HepG2 (cell line): ENCODE results near the gene MRM2. TPM values are rescaled to one million over a fixed set of nuclear protein-coding genes. Genes with fewer than 3 reads are reported as not detected.

Experiments used
- DDIT3 ChIP-seq: sonication (generic); formaldehyde crosslinking; IDR thresholded peaks from 2 replicates; pipeline ENCODE4 v1.4.0; 2020; ENCODE audit warnings: mild to moderate bottlenecking, missing genetic modification reagents
- HNRNPH1 ChIP-seq: fragments of 200-400 bp; formaldehyde crosslinking; optimal IDR thresholded peaks from 2 replicates; pipeline ENCODE3; 2017; ENCODE audit warnings: mild to moderate bottlenecking, low read depth, low read length
- HOXA5 ChIP-seq: sonication (generic); formaldehyde crosslinking; IDR thresholded peaks from 2 replicates; pipeline ENCODE4 v1.4.0; 2020; ENCODE audit warnings: missing genetic modification reagents
- KDM5A ChIP-seq: fragments of 200-600 bp; sonication (generic); IDR thresholded peaks from 2 replicates; pipeline ENCODE4 v1.7.0; 2018; ENCODE audit warnings: antibody characterized with exemption, mild to moderate bottlenecking, low read length, borderline replicate concordance
- MAZ ChIP-seq, 2 experiments: sonication (generic) in 1 of 2; formaldehyde crosslinking in 1 of 2; IDR thresholded peaks; 2 replicates each; pipeline versions ENCODE4 v1.5.0 to v1.6.1; 2012 to 2020; ENCODE audit warnings: low read depth in 2 of 2, mild to moderate bottlenecking in 2 of 2, borderline replicate concordance in 1 of 2, improper control_type of control experiment in 1 of 2, low read length in 1 of 2, missing genetic modification reagents in 1 of 2, moderate library complexity in 1 of 2
- MED1 ChIP-seq: sonication (generic); formaldehyde crosslinking; IDR thresholded peaks from 2 replicates; pipeline ENCODE4 v1.4.0; 2020; ENCODE audit warnings: missing genetic modification reagents
- MXD3 ChIP-seq: IDR thresholded peaks from 2 replicates; pipeline ENCODE4 v1.6.1; 2016; ENCODE audit warnings: mild to moderate bottlenecking, missing biosample characterization, missing genetic modification reagents
- NAIF1 ChIP-seq: sonication (generic); formaldehyde crosslinking; IDR thresholded peaks from 2 replicates; pipeline ENCODE4 v1.5.0; 2020; ENCODE audit warnings: mild to moderate bottlenecking, missing genetic modification reagents, borderline replicate concordance
- NFAT5 ChIP-seq: sonication (generic); formaldehyde crosslinking; IDR thresholded peaks from 2 replicates; pipeline ENCODE4 v1.4.0; 2020; ENCODE audit warnings: missing genetic modification reagents
- NFATC3 ChIP-seq: sonication (generic); formaldehyde crosslinking; IDR thresholded peaks from 2 replicates; pipeline ENCODE4 v1.5.1; 2020; ENCODE audit warnings: mild to moderate bottlenecking, missing genetic modification reagents
- REL ChIP-seq: sonication (generic); formaldehyde crosslinking; conservative IDR thresholded peaks from 2 replicates; pipeline ENCODE4 v1.8.0; 2022; ENCODE audit warnings: mild to moderate bottlenecking, missing genetic modification reagents, moderate library complexity
- SALL1 ChIP-seq: sonication (generic); formaldehyde crosslinking; IDR thresholded peaks from 2 replicates; pipeline ENCODE4 v1.8.0; 2022; ENCODE audit warnings: mild to moderate bottlenecking, missing genetic modification reagents
- SP140L ChIP-seq: sonication (generic); formaldehyde crosslinking; IDR thresholded peaks from 2 replicates; pipeline ENCODE4 v1.4.0; 2020; ENCODE audit warnings: missing genetic modification reagents, borderline replicate concordance
- TBP ChIP-seq: sonication (generic); formaldehyde crosslinking; IDR thresholded peaks from 2 replicates; pipeline ENCODE4 v1.5.0; 2020; ENCODE audit warnings: missing genetic modification reagents
- ZBTB26 ChIP-seq: IDR thresholded peaks from 2 replicates; pipeline ENCODE4 v1.6.1; 2016; ENCODE audit warnings: missing compliant biosample characterization, missing genetic modification reagents, borderline replicate concordance
- ZFP90 ChIP-seq: sonication (generic); formaldehyde crosslinking; IDR thresholded peaks from 2 replicates; pipeline ENCODE4 v1.8.0; 2022; ENCODE audit warnings: missing genetic modification reagents, mild to moderate bottlenecking, inconsistent platforms, borderline replicate concordance
- ZNF205 ChIP-seq: IDR thresholded peaks from 2 replicates; pipeline ENCODE4 v1.6.1; 2018; ENCODE audit warnings: missing biosample characterization, missing genetic modification reagents
- ZNF468 ChIP-seq: sonication (generic); formaldehyde crosslinking; IDR thresholded peaks from 2 replicates; pipeline ENCODE4 v1.8.0; 2022; ENCODE audit warnings: mild to moderate bottlenecking, moderate library complexity, missing genetic modification reagents
- ZNF501 ChIP-seq: sonication (generic); formaldehyde crosslinking; IDR thresholded peaks from 2 replicates; pipeline ENCODE4 v1.5.1; 2020; ENCODE audit warnings: mild to moderate bottlenecking, moderate library complexity, missing genetic modification reagents
- ZNF674 ChIP-seq: sonication (generic); formaldehyde crosslinking; IDR thresholded peaks from 2 replicates; pipeline ENCODE4 v1.5.0; 2020; ENCODE audit warnings: low read depth, mild to moderate bottlenecking, missing genetic modification reagents
- ZNF772 ChIP-seq: sonication (generic); formaldehyde crosslinking; IDR thresholded peaks from 2 replicates; pipeline ENCODE4 v1.5.0; 2020; ENCODE audit warnings: mild to moderate bottlenecking, missing genetic modification reagents
- ZSCAN20 ChIP-seq: sonication (generic); formaldehyde crosslinking; IDR thresholded peaks from 2 replicates; pipeline ENCODE4 v1.4.0; 2020; ENCODE audit warnings: missing genetic modification reagents, mild to moderate bottlenecking, borderline replicate concordance
- polyA plus RNA-seq, 8 experiments: library from polyadenylated mRNA; depleted of rRNA in 3 of 8; stranded (reverse) in 7 of 8; unstranded in 1 of 8; fragments of >200 nt; fragmentation: Illumina TruSeq in 4 of 8; extraction: Trizol in 4 of 8; gene quantifications; 2 replicates each; pipeline versions ENCODE4 v1.2.1 to v1.2.3, GENCODE V29; 2011 to 2016; ENCODE audit warnings: low read depth in 4 of 8, missing spikeins in 1 of 8, mixed read lengths in 1 of 8; ENCODE audit not compliant: insufficient read depth in 1 of 8
- total RNA-seq, 5 experiments: library from RNA; depleted of rRNA; stranded (reverse); fragments of >200 nt; fragmentation: Illumina TruSeq; extraction: Trizol; gene quantifications; 2 replicates each; pipeline ENCODE4 v1.2.3, GENCODE V29; 2016; ENCODE audit warnings: low read depth in 1 of 5

MRM2 gene
- total and polyA plus RNA-seq, 2 of the 13 experiments (the other 11 are each of a cell fraction or from before 2014, with no cell fraction given) = 13.2 to 34.2 TPM

- TF ChIP-seq TBP (CRISPR knock-in tag) (0 out of 2 replicates have a peak, but pooled peaks have one; percentile 64), SP140L (CRISPR knock-in tag) (no peak), NAIF1 (peak; percentile 90), NFAT5 (CRISPR knock-in tag) (peak; percentile 74; the same call in 1 of the 2 replicates), ZNF674 (no peak; the same call in 1 of the 2 replicates), ZSCAN20 (0 out of 2 replicates have a peak, but pooled peaks have one; percentile 77), DDIT3 (CRISPR knock-in tag) (no peak), HOXA5 (CRISPR knock-in tag) (peak; percentile 69), SALL1 (CRISPR knock-in tag) (peak; percentile 73; the same call in 1 of the 2 replicates), ZNF501 (CRISPR knock-in tag) (peak; percentile 88; the same call in 1 of the 2 replicates), MAZ (IDR thresholded peaks at IDR 0.05; ENCODE audit: borderline replicate concordance, low read depth, low read length) (no peak), MAZ (CRISPR knock-in tag; IDR thresholded peaks at IDR 0.05; ENCODE audit: low read depth) (peak; percentile 91), MXD3 (CRISPR knock-in tag) (0 out of 2 replicates have a peak, but pooled peaks have one; percentile 47), ZNF468 (no peak), ZNF205 (0 out of 2 replicates have a peak, but pooled peaks have one; percentile 33), KDM5A (peak; percentile 90), ZBTB26 (CRISPR knock-in tag) (0 out of 2 replicates have a peak, but pooled peaks have one; percentile 25), NFATC3 (CRISPR knock-in tag) (peak; percentile 68; the same call in 1 of the 2 replicates), ZFP90 (CRISPR knock-in tag) (peak; percentile 87), ZNF772 (CRISPR knock-in tag) (peak; percentile 80; the same call in 1 of the 2 replicates), HNRNPH1 (no peak), MED1 (peak; percentile 66), REL (CRISPR knock-in tag) (no peak)
Observed at GRCh38 chr7:2232766-2233520, 9.1 kb downstream of the MRM2 start, which contains the start of gene MAD1L1 (continued).
